Stimulated activated CD4-positive, alpha-beta T cell treated with anti-CD3 and anti-CD28 coated beads, TNF-alpha, amount 100 ng/mL, for 1 hour (primary cell): Measurements from ENCODE around the gene ADARB1.

Experiments used
- DNase-seq, 3 donors: peaks; one replicate each; pipeline ENCODE4 v3.0.0-alpha.2; 2020; ENCODE audit warnings: low read depth in 3 of 3, low spot score in 1 of 3

The ADARB1 gene

DNA sequence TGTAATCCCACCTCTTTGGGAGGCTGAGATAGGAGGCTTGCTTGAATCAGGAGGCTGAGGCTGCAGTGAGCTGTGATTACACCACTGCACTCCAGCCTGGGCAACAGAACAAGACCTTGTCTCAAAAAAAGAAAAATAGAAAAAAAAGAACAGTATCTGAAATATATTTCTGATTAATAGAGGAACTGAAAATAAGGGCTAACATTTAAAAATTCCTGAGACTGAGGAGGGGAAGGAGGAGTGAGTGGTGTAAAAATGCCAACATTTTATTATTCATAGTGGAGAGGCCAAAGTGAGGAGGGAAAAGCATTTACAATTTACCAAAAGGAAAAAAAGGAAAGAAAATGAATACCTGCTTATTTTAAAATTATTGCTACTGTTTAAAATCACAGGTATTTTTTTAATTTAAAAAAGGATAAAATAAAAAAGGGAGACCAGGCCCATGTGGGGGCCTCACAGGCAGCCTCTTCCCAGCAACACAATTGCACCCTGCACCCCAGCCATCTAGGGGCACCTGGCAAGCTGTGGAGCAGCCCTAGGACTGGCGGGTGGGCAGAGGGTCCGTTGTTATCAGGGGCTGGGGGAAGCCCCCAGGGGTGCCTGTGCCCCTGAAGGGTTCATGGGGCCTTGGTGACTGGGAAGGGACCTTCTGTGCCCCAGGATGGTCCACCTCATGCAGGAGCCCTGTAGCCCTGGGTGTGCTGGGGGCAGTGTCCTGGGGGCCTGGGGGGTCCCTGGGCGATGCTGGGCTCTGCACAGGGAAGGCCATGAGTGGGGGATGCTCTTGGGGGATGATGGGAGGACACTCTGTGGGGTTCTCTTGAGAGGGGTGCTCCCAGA is 34.8 kb upstream of the ADARB1 start:
- DNase-seq: no peak

DNA sequence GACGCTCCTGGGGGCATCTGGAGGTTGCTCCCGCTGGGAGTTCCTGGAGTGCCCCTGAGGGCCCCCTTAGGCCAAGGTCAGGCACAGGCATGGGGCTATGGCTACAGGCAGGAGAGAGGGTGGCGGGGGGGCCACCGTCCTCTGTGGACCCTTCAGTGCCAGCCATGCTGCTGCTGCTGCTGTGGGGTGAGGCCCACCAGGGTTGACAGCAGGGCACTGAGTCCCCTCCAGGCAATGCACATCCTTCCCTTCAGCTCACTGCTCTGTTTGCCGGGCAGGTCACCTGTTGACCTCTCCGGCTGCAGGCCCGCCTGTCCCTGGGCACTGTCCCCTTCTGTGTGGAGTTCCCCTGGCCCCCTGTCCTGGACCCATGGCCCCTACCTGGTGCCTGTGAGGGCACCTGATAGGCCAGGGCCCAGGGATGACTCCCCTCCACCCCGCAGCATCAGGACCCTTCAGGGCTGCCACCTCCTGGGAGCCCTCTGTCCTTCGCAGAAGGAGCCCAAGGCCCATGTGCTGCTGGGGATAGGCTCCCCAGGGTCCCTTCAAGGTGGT is 34.1 kb upstream of the ADARB1 start:
- DNase-seq: no peak

DNA sequence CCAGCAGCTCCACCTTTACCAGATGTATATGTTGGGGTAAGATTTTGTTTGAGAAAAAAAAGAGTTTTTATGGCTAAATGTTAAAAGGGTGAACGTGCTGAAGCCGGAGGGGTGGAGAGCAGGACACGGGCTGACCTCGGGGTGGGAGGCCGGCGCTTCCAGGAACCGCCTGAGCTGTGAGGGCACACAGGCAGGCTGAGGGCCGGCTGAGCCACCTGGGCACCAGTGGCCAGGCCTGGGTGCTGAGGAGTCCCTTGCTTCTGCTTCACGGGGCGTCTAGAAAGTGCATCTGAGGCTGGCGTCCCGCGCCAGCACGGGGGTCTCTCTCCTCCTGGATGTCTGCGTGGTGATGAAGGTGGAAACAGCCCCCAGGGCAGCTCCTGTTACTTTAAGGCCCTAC is 33.6 kb upstream of the ADARB1 start:
- no peak for DNase-seq

DNA sequence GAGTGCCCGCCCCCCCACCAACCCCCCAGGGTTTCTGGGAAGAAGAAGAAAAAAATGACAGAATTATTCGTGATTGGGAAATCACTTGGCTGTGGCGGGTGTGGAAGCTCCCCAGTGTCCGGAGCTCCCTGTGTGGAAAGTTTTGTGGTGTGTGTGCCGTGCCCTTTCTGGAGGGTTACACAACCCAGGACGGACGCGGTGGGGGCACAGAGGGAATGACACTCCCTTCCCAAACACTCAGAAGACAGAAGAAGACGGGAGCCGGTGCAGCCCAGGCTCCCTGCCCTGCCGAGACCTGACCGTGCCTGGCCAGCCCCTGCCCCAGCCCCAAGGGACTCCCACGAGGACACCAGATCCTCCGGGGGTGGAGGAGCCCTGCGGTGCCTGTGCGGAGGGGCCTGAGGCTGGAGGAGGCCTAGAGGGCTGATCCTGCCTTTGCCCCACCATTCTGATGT is 33.0 kb upstream of the ADARB1 start:
- DNase-seq: no peak

DNA sequence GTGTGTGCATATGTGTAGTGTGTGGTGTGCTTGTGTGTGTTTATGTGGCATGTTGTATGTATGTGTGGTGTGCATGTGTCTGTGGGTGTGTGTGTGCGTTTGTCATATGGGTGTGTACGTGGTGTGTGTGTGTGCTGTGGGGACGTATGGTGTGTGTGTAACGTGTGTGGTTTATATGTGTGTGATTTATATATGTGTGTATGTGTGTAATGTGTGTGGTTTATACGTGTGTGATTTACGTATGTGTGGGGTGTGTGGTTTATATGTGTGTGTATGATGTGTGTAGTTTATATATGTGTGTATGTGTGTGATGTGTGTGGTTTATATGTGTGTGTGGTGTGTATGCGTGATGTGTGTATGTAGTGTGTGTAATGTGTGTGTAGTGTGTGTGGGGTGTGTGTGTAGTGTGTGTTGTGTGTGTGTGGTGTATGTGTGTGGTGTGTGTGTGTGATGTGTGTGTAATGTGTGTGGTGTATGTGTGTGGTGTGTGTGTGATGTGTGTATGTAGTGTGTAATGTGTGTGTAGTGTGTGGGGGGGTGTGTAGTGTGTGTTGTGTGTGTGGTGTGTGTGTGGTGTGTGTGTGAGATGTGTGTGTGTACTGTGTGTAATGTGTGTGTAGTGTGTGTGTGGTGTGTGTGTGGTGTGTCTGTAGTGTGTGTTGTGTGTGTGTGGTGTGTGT is 32.3 kb upstream of the ADARB1 start:
- no peak for DNase-seq

DNA sequence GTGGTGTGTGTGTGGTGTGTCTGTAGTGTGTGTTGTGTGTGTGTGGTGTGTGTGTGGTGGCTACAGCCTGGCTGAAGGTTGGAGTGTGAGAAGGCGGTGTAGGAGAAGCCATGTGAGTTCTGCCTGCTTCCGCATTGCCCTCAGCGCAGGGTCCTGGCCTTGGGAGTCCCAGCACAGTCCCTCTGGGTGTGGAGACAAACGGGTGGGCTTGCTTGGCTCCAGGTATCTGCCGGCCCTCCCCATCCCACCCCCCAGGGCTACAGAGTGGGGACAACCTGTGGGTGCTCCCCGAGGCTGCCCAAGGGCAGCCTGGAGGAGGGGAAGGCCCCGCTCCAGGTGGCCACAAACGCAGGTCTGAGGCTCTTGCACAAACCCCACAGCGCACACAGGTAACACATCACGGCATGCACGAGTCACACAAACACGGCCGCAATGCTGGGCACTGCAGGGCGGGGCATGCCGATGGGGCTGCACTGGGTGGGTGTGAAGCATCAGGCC is 31.7 kb upstream of the ADARB1 start:
- DNase-seq: no peak

DNA sequence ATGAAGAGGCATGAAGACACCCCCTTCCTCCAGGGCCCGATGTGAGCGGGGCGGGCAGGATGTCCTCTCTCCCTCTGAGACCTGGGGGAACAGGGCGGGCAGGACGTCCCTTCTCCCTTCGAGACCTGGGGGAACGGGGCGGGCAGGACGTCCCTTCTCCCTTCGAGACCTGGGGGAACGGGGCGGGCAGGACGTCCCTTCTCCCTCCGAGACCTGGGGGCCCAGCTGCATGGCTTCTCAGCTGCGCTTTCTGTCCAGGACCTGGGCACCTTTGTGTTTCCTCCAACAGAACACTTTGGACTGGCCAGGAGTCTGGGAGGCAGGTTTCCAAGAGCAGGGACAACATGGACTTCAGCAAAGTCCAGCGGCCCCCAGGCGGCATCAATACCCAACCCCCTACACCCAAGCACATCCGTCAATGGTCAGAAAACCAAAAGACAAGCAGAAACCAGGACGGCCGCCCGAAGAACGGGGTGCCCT is 30.8 kb upstream of the ADARB1 start:
- DNase-seq: no peak

DNA sequence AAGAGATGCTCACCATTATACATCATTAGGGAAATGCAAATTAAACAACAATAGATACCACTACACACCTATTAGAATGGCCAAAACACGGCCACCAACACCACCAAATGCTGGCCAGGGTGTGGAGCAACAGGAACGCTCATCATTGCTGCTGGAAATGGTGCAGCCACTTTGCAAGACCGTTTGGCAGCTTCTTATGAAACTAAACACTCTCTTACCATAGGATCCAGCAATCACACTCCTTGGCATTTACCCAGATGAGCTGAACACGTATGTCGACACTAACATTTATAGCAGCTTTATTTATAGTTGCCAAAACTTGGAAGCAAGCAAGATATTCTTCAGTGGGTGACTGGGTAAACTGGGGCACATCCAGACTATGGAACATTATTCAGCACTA is 28.9 kb upstream of the ADARB1 start:
- DNase-seq: no peak

DNA sequence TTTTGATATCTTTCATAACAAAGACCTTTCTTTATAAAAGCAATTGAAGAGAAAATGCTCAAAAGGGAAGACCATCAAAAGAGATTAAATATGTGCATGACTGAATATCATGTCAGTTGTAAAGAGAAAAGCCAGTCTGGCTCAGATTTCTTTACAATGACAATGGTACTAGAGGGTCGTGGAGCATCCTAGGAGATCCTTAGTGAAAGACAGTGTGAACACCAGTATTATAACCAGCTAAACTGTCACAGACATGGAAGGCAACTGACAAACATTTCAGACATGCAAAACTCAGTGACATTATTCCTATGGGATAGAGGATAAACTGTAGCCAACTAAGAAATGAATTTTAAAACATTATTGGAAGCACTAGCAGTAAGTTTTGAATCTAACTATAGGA is 27.1 kb upstream of the ADARB1 start:
- DNase-seq: no peak

DNA sequence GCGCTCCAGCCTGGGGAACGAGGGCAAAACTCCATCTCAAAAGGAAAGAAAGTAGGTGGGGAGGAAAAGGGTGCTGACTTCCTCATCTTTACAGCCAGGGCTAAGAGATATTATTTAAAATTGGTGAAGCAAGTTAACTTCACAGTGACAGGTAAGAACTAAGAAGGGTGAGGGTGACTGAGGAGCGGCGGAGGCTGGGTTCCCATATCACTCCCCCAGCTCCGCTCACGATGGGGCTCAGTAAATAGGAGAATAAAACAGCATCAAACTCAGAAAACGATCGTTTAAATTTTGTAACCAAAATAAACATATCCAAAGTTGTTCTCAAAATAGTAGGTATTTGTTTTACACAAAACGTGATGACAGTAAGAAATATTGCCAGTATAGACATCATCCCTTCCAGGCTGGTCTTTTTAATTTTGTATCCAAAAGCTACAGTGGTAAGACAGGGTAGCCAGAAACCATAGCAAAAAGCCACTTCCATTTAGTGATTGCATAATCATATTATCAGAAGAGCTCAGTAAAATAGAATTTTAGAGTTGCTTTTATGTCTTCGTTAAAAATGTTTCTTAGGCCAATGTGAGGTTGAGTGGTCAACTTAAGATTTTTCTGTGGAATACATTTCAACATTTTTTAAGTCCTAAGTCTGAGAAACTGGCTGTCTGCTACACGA is 26.2 kb upstream of the ADARB1 start:
- no peak for DNase-seq

DNA sequence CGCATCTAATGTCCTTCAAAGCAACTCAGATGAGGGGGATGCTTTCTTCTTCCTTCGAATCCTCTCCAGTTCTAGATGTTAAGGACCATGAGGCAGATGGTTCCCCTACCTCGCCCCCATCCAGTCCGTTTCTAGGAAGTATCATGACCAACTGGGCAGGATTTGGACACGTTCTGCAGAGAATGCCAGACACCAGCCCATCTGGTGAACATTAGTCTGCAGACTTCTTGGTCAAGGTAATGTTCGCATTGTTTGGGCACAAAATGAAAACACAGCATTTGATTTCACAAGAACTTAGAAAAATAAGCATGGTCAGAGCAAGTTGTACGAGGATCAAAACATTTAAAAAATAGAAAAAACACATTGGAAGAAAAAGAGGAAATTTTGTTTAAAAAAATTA is 25.4 kb upstream of the ADARB1 start:
- DNase-seq: no peak

DNA sequence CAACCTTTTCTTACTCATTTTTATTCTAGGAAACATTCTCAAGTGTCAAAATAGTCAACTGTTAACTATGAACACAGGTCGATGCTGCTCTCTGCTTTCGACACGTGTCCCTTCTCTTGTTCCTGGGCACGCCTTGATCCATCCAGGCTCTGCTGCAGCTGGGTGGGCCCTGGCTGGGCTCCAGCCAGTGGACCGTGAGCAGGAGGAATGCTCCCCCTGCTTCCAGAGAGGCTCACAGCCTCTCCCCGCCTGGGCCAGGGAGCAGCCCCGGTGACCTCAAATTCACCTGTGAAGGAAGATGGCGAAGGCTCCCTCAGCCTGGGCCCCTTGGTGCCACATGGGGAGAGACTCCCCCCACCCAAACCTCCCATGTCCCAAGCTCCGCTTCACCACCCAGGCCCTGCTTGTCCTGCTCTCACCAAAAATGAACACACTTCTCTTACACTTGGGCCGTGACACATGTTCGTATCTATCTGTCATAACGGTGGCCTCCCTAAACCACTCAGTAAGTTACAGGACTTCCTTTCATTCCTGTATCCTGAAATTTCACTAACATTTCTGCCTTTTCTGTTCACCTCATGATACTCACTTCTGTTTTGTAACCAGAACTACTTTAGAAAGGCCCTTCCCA is 24.6 kb upstream of the ADARB1 start:
- DNase-seq: no peak

DNA sequence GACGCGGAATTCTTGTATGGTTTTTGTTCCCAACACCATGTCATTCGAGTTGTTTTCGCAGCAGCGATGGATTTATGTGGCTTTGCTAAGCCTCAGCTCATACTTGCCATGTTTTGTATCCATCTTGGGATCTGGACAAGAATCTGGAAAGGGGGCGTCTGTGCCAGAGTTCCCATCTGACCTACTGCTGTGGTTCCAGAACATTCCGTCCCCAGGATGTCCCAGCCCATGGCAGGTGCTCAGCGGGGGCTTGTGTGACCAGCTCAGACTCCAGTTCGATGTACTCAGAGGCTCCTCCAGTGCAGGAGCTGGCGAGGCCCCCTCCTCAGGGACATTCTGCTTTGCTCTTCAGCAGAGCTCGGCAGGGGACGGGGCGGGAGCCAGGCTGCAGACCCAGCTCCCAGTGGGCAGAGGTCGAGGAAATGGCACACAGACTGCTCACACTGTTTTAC is 24.0 kb upstream of the ADARB1 start:
- no peak for DNase-seq

DNA sequence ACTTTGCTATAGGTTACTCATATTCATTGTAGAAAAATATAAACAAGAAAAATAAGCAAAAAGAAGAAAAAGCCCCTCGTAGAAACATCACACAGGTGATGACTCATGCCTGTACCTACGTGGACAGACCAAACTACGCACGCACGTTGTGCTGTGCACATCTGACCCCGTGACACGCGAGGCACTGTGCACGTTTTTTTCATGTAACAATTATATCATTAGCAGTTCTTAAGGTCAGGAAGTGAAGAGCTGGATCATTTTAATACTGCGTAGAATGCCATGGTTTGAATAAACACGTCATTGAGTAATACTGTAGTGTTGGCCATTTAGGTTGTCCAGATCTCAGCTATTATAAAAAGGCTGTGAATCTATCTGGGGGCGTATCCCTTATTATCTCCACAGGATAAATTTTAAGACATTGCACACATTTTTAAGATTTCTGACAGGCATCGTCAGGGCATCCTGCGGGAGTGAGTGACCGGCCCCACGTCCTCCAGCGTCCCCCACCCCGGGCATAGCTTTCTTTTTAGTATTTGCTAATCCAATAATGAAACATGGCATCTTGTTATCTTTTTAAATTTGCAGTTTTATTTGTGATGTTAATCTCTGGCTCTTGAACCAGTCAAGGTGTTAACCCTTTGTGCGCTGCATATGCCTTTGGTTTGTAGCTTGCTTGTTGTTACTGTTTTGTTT is 23.4 kb upstream of the ADARB1 start:
- no peak for DNase-seq

DNA sequence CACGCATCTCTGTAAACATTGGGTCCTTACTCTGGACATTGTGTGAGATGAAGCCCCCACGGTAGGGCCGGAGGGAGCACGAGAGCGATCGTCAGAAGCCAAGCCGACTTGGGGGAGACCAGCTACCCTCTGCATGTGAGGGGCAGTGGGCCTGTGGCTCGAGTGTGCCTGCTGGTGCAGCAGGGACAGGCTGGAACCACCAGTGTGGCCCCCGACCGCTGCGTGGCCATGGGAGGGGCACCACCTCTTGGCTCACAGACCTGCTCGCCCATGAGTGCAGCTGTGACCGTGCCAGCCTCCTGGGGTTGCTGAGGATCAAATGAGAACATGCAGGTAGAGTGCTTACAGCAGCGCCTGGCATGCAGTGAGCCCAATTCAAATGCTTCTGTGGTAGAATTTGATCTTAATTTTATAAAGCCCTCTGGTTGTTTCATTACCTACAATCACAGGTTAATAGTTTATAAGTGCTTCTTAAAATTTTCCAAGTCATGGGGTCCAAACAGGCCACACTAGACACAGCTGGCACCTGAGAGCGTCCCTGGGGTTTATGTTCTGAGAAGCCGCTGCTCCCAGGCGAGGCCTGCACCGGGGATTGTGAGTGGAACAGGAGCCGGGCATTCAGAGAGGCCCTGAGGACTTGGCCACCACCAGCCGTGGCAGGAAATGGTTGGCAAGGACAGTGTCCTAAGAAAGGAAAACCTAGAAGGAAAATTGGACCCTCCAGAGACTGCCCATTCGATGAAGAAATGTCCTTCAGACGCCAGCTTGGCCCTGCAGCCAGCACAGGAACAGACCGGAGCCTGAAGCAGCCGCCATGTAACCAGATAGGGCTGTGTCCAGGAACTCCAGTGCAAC is 22.6 kb upstream of the ADARB1 start:
- DNase-seq: no peak

DNA sequence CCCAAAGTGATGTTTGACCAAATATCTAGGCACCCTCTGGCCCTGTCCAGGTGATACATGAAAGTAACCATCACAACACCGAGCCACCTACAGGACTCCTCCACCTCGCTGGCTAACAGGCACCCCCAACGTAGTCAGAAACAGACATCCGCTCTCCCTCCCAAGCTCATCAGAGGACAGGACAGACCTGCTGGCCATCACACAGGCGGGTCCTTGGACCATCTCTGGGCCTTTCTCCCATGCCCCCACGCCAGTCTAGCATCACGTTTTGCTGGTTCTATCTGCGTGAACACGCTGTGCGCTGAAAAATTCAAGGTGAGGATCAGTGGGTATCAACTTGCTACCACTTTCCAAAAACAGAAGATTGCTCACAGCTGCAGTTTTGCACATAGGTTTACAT is 21.4 kb upstream of the ADARB1 start:
- no peak for DNase-seq

DNA sequence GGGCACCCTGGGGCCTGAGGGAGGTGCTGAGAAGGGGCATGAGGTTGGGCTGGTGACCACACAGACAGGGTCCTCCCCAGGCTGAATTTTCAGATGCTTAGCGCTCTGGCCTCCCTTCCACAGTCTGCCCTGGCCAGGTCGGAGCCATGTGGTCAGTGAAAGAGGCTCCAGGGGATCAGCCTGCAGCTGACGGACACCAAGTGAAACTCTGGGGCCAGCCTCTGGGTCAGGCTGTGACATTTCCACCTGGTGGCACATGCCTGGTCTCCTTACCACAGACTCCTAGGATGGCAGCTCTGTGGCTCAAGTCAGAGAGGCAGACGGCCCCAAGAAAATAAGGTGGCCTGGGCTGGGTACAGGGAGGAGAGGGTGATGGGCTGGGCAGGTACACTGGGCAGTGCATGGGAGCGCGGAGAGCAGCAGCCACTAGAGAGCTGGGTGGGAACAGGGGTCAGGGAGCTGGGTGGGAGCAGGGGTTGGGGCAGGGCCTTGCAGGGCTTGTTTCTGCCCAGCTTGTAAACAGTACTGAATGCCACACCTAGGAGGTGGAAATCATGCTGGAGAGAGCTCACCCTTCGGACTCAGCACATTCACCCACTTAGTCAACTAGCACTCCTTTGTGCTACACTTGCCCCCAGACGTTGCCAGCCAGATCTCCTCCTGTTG is 20.7 kb upstream of the ADARB1 start:
- no peak for DNase-seq

DNA sequence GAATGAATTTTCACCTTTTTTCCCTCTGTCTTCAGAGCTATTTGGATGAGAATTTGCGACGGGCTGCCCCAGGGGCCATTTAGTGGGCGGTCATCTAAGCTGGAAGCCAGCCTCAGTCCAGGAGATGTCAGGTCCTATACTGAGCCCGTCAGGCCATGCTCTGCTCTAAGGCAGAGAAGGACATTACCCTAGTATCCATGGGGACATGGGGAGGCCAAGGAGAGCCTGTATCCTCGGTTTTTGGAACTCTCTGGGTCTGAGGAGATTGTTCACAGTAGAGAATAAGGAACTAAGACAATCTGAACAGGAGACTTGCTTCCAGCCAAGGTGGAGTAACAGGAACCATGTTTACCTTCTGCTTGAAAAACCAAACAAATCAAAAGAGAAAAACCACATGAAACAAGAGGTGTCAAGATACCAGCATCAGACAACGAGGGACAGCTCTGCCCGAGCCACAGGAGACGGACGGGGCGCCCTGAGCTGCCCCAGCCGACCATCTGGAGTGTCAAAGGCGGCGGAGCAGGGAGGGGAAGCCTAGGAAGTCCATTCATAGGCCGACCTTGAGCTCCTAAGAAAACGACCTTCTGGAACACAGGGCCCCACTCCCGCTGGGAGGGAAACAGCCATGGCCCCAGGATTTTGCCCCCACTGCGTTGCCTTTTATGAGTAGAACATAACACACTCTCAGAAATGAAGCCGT is 20.0 kb upstream of the ADARB1 start:
- DNase-seq: no peak
